HG02870 (cell line): ENCODE measurements around the gene PRDX5.
"Not testable (repeated sequence)": the region's sequence is repeated elsewhere in the genome, so short reads cannot be mapped to it uniquely, and the experiment has no call there.

Experiments
- ATAC-seq: cut with Tn5 transposase; IDR thresholded peaks from one replicate; pipeline ENCODE4 v1.9.1; 2021; ENCODE audit warnings: mild to moderate bottlenecking, moderate library complexity; ENCODE audit not compliant: unreplicated experiment

The PRDX5 gene

DNA sequence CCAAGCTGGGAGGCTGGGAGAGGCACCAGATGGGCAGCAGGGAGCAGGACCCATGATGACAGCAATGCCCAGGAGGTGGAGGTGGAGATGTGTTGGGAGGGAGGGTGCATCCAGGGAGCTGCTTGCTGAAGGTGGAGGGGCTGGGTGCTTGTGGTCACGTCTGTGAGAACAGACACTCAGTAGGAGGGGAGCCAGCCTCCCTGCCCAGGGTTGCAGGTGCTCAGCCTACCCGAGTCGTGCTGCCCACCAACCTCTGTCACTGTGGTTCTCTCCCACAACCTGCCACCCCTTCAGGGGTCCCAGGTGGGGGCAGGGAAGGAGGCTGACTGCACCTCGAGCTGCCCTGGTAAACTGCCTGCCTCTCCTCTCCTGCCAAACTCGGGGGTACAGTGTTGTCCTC, 5.5 kb downstream of the PRDX5 start:
- no peak for ATAC-seq

DNA sequence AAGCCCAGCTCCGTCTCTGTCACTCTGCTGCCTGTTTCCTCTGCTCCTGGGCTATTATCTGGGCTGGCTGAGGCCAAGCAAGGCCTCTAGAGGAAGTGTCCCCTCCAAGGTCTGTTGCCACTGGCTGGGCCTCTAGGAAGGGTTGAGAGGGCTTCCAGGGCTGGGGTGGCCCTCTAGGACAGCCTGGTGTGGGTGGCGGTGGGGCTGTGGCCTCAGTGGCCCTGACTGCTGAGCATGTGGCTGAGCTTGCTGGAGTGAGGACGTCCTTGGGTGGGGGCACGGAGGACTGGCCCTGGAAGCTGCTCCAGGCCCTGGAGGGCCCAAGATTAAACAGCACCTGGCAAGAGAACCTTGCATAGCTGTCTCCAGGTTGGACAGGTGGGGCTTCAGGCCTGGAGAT, 6.1 kb downstream of the PRDX5 start:
- not testable (repeated sequence) for ATAC-seq

DNA sequence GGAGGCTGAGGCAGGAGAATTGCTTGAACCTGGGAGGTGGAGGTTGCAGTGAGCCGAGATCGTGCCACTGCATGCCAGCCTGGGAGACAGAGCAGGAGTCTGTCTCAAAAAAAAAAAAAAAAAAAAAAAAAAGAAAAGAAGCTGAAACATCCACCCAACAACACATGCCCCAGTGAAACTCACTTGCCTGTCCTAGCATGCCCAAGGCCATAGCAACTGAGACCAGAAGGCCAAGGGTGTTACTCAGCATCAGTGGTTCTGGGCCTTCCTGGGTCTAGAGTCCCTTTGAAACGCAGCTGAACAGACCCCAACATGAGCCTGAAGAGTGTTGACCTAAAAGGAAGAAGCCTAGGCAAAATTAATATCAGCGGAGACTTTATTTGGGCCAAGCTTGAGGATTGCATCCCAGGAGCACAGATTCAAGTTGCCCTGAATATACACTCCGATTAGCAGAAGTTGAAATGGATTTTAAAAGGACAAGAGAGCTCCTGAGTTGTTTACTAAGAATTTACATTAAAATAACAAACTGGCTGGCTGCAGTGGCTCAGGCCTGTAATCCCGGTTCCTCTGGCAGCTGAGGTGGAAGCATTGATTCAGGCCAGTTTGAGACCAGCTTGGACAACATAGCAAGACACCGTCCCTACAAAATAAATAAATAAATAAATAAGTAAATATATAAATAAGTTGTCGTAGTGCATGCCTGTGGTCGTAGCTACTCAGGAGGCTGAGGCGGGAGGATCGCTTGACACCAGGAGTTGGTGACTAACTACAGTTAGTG, 7.0 kb downstream of the PRDX5 start:
- no peak for ATAC-seq

DNA sequence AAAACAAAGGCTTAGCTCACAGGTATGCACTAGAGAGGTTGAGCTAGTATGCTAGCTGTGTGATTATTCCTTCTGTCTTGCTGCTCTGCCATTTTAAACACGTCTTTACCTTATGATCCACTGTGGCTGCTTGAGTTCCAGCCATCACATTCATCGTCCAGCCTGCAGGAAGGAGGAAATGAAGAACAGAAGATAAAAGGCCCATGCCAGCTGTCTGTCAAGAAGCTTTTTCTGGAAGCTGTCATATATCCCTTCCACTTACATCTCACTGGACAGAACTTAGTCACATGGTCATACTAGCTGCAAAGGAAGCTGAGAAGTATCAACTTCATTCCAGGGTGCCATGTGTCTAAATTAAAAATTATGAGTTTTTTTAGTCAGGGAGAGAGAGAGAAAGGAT, 9.5 kb downstream of the PRDX5 start:
- no peak for ATAC-seq

DNA sequence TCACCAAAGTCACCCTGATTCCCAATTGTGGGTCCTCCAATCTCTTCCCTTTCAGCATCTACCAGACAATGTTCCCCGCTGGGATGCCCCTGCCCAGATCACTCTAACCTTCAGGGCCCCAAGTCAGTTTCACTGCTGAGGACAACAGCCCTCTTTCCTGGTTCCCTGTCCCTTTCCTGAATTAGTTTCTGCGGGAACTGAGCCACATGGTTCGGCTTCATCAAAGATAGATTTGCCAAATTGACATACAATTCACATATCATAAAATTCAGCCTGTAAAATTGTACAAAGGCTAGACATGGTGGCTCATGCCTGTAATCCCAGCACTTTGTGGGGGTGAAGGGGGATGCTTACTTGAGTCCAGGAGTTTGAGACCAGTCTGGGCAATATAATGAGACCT, 10.1 kb downstream of the PRDX5 start:
- no peak for ATAC-seq

DNA sequence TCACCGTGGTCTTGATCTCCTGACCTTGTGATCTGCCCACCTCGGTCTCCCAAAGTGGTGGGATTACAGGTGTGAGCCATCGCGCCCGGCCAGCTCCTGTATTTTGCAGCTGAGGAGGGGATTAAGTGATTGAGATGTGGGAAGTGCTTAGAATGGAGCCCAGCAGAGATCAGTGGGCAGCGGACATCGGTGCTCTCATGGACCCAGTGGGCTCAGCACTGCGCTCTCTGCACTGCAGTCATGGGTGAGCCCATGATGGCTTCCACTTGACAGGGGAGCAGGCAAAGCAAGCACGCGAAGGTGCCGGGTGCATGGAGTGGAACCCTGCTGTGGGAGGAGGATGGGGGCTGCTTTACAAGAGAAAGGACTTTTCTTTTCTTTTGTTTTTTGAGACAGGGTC, 13.0 kb downstream of the PRDX5 start:
- no peak for ATAC-seq

DNA sequence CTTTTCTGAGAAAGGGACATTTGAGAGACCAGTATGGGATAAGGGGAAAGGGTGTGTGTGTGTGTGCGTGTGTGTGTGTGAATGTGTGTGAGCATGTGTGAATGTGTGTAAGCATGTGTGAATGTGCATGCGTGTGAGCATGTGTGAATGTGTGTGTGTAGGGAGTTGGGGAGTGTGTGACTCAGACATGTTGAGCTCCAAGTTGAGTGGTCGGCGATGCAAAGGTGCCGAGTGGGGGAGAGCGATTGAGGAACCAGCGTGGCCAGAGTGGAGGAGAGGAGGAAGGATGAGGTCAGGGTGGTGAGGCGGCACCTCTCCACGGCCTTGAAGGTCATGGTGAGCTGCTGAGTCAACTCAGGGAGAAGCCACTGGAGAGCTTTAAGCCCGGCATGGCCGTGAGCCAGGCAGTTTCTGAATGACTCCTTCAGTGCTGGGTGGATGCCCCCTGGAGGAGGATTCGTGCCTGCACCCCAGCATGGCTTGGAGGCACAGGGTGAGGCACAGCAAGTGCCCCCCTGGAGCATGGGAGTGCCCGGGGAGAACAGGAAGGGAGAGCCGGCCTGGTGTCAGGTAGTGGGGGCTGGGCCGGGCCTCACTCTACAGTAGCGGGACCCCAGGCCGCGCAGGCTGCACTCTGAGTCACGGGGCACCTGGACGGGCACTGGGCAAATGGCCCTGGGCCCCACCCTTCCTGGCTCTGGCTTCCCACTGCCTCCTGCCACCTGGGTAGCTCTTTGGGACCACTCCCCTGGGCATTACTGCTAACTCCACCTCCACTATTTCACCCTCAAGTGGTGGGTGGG, 13.8 kb downstream of the PRDX5 start:
- peak; percentile 48 for ATAC-seq

DNA sequence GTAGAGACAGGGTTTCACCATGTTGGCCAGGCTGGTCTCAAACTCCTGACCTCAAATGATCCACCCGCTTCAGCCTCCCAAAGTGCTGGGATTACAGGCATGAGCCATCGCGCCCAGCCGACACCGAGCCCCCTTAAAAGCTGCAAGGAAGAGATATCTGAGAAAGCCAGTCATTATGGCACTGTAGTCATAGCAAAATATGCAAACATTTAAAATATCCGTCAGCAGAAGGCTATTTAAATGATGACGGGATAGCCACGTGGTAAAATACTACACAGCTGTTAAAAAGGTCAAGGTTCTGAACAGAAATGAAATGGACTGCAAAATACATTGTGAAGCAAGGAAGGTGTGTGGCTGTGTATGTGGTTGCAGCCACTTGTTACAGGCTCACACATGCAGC, 15.6 kb downstream of the PRDX5 start:
- no peak for ATAC-seq

DNA sequence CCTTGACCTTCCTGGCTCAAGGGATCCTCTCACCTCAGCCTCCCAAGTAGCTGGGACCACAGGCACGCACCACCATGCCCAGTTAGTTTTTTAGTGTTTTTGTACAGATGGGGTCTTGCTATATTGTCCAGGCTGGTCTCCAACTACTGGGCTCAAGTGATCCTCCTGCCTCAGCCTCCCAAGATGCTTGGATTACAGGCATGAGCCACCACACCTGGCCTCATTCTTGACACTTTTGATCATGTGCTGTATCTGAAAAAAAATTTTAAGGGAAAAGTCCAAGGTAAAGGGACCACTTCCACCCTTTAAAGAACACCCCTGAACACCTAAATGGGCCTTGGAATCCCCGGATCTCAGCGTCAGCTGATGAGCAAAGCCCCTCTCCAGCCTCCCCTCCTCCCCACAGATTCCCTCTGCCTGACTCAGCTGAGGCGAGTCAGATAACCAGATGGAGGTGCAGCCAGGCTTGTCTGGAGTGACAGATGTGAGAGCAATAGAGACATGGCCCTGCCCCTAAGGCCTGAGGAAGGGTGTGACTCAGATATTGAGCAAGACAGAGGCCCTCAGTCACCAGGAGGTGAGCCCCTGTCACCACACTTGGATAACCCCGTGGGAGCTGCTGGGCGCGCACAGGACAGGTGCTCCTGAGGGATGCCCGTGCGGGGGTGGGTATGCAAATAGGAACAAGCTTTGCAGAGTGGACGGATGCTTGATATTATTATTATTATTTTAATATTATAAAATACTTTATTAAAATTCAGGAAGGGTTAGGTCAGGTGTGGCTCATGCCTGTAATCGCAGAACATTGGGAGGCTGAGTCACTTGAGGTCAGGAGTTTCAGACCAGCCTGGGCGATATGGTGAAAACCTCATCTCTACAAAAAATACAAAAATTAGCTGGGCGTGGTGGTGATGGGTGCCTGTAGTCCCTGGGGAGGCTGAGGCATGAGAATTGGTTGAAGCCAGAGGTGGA, 17.1 kb downstream of the PRDX5 start:
- ATAC-seq: peak; percentile 71

DNA sequence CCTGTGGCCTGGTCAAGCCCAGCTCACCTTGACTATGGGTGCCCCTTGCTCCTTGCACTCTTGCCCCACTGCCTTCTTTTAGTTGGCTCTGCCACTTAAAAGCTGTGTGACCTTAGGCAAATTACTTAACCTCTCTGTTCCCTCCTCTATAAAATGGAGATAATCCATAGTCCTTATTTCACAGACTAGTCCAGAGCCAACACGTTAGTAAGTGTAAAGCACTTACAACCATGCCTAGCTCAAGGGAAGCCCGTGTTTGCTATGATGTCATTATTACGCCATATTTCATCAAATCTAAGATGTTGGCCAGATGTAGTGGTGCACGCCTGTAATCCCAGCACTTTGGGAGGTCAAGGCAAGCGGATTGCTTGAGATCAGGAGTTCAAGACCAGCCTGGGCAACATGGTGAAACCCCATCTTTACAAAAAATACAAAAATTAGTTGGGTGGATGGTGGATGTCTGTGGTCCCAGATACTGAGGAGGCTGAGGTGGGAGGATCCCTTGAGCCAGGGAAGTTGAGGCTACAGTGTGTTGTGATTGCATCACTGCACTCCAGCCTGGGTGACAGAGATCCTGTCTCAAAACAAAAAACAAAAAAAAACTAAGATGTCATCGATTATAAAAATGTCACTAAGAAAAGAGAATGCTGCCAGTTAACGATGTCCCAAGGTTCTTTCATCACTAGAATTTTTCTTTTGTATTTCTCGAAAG, 19.8 kb downstream of the PRDX5 start:
- no peak for ATAC-seq

DNA sequence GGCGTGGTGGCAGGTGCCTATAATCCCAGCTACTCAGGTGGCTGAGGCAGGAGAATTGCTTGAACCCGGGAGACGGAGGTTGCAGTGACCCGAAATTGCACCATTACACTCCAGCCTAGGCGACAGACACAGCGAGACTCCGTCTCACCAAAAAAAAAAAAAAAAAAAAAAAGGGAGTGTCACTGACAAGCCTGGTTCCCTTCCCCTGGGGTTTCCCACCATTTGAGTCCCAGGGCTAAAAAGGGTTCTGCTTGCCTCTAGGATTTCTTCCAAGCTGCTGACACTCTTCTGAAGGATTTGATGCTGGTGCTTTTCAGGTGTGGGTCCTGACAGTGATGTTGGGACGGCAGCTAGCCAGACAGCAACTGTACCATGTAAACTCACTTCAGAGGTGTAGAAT, 20.8 kb downstream of the PRDX5 start:
- ATAC-seq: no peak

DNA sequence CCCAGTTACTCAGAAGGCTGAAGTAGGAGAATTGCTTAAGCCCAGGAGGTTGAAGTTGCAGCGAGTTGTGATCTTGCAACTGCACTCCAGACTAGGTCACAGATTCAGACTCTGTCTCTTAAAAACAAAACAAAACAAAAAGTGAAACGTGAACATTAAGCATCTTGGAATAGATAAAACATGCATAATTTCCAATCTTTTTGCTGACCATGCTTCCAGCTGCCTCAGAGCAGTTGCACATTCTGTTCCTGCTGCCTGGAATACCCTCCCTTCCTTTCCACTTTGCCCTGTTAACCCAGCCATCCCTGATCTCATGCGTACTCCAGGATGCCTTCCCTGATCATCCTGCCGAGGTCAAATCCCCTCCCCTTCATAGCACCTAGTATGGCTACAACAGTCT, 21.4 kb downstream of the PRDX5 start:
- no peak for ATAC-seq

DNA sequence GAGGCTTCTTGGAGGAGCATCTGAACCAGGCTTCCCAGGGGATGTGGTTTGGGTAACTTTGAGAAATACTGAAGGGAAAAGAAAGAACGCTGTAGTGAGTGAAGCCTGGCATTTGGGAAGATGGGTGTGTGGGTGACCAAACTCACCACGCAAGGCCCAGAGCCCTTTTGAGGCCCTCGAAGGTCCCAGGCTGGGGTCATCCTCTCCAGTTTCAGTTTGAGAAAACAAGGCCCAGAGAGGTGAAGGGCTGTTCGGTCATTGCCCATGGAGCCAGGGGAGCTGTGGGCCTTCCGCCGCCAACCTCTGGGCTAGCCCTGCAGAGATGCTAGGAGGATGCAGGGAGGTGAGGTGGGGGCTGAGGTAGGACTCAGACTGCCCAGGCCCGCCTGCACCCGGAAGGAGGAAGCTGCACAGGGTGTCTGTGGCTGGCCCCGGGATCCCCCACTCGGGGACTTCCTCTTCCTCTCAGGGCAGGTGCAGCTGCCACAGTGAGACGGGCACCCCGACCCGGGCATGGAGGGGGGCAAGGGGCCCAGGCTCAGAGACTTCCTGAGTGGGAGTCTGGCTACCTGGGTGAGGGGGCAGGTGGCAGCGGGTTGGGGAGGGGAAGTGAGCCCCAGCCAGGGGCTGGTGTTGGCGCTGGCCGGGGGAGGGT, 22.0 kb downstream of the PRDX5 start, which contains the start of gene CCDC88B:
Gene CCDC88B, plus strand, starts transcription at position 451 of the 655 bp plus-strand sequence. Its CDS starts 63 bp downstream, at position 514.
- peak; percentile 39 for ATAC-seq

DNA sequence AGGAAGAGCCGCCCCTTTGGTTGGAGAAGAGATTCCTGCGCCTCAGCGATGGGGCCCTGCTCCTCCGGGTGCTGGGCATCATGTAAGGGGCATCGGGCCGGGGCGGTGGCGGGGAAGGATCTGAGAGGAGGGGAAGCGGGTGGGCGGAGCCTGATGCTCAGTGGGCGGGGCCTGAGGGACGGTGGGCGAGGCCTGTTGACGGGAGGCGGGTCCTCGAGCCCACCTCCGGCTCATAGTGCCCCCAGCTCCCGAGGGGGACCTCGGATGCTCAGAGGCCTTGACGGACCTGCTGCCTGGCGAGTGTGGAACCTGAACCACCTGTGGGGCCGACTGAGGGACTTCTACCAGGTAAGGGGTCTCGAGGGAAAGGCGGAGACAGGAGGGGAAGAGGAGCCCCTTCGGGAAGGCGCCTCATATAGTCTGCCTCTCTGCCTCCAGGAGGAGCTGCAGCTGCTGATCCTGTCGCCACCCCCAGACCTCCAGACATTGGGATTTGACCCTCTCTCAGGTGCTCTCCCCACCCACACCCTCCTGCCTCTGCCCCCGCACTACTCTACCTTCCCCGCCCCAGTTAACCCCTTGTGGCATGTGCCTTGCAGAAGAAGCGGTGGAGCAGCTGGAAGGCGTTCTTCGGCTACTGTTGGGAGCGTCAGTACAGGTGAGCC, 22.9 kb downstream of the PRDX5 start:
- ATAC-seq: no peak

DNA sequence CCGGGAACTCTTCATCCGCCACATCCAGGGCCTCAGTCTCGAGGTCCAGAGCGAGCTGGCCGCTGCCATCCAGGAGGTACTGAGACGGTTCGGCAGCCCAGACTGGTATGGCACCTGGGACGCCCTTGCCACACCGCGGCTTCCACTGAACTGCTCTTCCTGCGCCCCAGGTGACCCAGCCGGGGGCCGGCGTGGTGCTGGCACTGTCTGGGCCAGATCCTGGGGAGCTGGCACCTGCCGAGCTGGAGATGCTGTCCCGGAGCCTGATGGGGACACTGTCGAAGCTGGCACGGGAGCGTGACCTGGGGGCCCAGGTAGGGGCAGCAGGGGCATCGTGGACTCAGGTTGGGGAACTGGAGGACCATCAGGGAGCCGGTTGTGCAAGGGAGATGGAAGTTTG, 23.5 kb downstream of the PRDX5 start:
- no peak for ATAC-seq

DNA sequence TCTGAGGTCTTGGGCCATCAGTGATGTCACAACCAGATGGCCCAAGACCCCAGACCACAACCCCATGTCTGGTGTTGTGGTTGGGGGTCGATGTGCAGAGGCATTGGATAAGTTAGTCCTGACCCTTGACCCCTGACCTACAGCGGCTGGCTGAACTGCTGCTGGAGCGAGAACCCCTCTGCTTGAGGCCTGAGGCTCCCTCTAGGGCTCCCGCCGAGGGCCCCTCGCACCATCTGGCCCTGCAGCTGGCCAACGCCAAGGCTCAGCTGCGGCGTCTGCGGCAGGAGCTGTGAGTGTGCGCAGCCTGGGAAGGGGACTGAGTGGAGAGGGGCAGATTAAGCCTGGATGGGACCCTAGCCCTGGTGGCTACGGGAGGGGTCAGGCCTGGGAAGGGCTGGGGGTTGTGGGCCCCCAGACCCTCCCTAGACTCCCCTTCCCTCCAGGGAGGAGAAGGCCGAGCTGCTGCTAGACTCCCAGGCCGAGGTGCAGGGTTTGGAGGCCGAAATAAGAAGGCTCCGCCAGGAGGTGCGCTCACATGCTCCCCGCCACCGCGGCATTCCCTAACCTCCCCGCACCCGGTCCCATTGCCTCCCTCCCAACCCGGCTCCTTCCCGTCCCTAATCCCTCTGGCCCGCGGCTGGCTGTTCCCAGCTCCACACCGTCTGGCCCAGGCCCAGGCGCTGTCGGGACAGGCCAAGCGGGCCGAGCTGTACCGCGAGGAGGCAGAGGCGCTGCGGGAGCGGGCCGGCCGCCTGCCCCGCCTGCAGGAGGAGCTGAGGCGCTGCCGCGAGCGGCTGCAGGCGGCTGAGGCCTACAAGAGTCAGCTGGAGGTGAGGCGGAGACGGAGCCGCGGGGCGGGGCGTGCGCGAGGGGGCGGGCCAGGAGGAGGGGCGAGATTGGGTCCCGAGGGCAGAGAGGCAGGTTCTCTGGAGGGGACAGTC, 24.2 kb downstream of the PRDX5 start:
- peak; percentile 43 for ATAC-seq

DNA sequence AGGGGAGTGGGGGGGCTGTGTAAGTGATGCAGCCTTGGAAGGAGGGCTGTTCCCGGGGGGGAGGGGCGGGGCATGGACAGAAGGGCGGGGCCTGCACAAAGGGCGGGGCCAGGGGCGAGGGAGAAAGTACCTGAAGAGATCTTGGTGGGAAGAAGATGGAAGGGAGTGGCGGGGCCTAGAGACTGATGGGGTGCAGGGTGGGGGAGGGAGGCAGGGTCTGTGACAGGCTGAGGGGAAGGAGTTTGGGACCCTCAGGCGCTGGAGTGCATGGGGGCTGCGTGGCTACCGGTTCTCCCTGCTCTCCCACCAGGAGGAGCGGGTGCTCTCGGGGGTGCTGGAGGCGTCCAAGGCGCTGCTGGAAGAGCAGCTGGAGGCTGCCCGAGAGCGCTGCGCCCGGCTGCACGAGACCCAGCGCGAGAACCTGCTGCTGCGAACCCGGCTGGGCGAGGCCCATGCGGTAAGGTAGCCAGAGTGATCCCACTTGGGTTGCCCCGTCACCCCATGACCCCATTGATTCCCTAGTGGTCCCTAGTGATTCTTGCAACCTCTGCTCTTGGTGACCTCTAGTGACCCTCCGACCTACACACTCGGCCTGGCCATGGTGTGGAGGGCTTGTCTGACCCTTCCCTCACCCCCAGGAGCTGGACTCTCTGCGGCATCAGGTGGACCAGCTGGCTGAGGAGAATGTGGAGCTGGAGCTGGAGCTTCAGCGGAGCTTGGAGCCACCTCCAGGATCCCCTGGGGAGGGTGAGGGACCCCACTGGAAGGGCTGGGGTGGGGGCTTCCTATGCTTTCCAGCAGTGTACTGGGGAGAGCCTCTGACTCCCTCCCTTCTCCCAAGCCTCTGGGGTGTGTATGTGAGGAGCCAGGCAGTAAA, 25.2 kb downstream of the PRDX5 start:
- ATAC-seq: no peak
